Transverse colon (tissue), 4 donors: ENCODE measurements around the gene EBF3. TPM values are rescaled to one million over a fixed set of nuclear protein-coding genes. Genes with fewer than 3 reads are reported as not detected.

Experiments
- DNase-seq: peaks from one replicate; pipeline ENCODE4 v3.0.0-alpha.2; 2019
- H3K27ac ChIP-seq, 4 donors: fragments of 200-600 bp; sonication (generic); 2 replicates each; pipeline ENCODE4 v1.5.1; 2016 to 2018; ENCODE audit warnings: inconsistent platforms in 4 of 4
- H3K27me3 ChIP-seq: fragments of 200-600 bp; sonication (generic); 2 replicates; pipeline ENCODE4 v1.5.1; 2017; ENCODE audit warnings: inconsistent platforms
- H3K36me3 ChIP-seq, 4 donors: fragments of 200-600 bp; sonication (generic); 2 replicates each; pipeline ENCODE4 v1.5.1; 2017 to 2019; ENCODE audit warnings: inconsistent platforms in 4 of 4
- H3K4me1 ChIP-seq, 4 donors: fragments of 200-600 bp; sonication (generic); 2 replicates each; pipeline ENCODE4 v1.5.1; 2017 to 2020; ENCODE audit warnings: inconsistent platforms in 4 of 4
- H3K4me3 ChIP-seq, 4 donors: fragments of 200-600 bp; sonication (generic); 1 replicate in 1 of 4; 2 replicates in 3 of 4; pipeline versions ENCODE4 v1.5.1 to v1.6.1; 2017 to 2019; ENCODE audit warnings: inconsistent platforms in 4 of 4
- H3K9me3 ChIP-seq, 2 donors: fragments of 200-600 bp; sonication (generic); 2 replicates each; pipeline ENCODE4 v1.5.1; 2017 to 2019; ENCODE audit warnings: inconsistent platforms in 2 of 2
- EP300 ChIP-seq: sonication (generic); formaldehyde crosslinking; IDR thresholded peaks from one replicate; pipeline ENCODE4 v1.6.1; 2017; ENCODE audit warnings: antibody characterized with exemption, low read depth
- POLR2A ChIP-seq: fragments of 450-650 bp; IDR thresholded peaks from one replicate; pipeline ENCODE4 v1.6.1; 2016; ENCODE audit warnings: antibody characterized with exemption, mild to moderate bottlenecking, moderate library complexity
- POLR2AphosphoS5 ChIP-seq, 3 donors: sonication (generic); formaldehyde crosslinking; IDR thresholded peaks; one replicate each; pipeline ENCODE4 v1.6.1; 2016; ENCODE audit warnings: antibody characterized with exemption in 3 of 3
- whole genome bisulfite sequencing, 2 donors: methylation state at CpG; one replicate each; pipeline ENCODE4 v1.1.5; 2018; ENCODE audit warnings: low coverage in 1 of 2; 5-methylcytosine and 5-hydroxymethylcytosine counted together
- in situ Hi-C, 4 donors: fragments of 200-750 bp; cut with MboI; loops; one replicate each; pipeline versions ENCODE4 v1.15.0 to v1.15.1; 2017; ENCODE audit warnings: low sequenced_read_pairs in 3 of 4, low pct_ligation_motif_present in 1 of 4, low pct_unique_long_range_greater_than_20kb in 1 of 4
- intact Hi-C: fragments of 100-400 bp; cut with DNase I; formaldehyde crosslinking; loops from one replicate; pipeline ENCODE4 v1.15.1; 2023; ENCODE audit warnings: low total_unique reads
- total RNA-seq, 4 donors: library from RNA; depleted of rRNA; stranded (reverse); fragments of >200 nt; gene quantifications; one replicate each; pipeline ENCODE4 v1.1.0, GENCODE V29; 2016
- TF ChIP-seq, protein P1 (sequence below), 5 experiments: fragments of 200-600 bp in 3 of 5; fragments of 450-650 bp in 2 of 5; sonication (generic) in 3 of 5; IDR thresholded peaks; 1 replicate in 2 of 5; 2 replicates in 3 of 5; pipeline ENCODE4 v1.5.1; 2016 to 2017; ENCODE audit warnings: antibody characterized with exemption in 5 of 5, inconsistent platforms in 3 of 5, mild to moderate bottlenecking in 2 of 5, moderate library complexity in 1 of 5

The EBF3 gene
- total RNA-seq, 4 donors from 2014 or later, result 0.37 to 6.6 (median 1.0) TPM

DNA sequence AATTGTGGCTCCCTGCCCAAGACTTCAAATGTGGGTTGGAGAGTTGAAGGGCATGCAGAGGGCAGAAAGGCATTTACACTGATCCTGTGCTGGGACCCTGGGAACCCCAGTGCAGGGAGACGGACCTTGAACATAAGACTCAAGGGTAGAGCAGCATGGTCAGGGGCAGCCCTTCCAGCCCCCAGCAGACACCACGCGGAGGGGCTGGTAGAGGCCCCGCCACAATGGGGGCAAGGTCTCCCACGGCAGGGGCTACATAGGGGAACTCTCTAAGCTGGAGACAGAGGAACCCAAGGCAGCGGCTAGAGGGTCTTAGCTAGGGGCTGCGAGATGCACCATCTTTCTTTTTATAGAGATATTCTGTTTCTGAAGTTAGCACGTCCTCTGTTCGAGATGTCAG, 45.2 kb upstream of the EBF3 start:
- in situ Hi-C loops, result no loop called here
- Histone ChIP-seq H3K36me3 (no peaks in the 10 kb centered on the region), H3K9me3 (no peaks in the 10 kb centered on the region), H3K4me3 (no peak overlapping the region), H3K27me3 (peaks cover 12% of the 10 kb centered on the region), H3K27ac (no peak overlapping the region), H3K4me1 (no peaks in the 10 kb centered on the region)
- TF ChIP-seq, protein P1, sequence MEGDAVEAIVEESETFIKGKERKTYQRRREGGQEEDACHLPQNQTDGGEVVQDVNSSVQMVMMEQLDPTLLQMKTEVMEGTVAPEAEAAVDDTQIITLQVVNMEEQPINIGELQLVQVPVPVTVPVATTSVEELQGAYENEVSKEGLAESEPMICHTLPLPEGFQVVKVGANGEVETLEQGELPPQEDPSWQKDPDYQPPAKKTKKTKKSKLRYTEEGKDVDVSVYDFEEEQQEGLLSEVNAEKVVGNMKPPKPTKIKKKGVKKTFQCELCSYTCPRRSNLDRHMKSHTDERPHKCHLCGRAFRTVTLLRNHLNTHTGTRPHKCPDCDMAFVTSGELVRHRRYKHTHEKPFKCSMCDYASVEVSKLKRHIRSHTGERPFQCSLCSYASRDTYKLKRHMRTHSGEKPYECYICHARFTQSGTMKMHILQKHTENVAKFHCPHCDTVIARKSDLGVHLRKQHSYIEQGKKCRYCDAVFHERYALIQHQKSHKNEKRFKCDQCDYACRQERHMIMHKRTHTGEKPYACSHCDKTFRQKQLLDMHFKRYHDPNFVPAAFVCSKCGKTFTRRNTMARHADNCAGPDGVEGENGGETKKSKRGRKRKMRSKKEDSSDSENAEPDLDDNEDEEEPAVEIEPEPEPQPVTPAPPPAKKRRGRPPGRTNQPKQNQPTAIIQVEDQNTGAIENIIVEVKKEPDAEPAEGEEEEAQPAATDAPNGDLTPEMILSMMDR (IDR thresholded peaks at IDR 0.05), result no peak
- TF ChIP-seq POLR2AphosphoS5 (IDR thresholded peaks at IDR 0.05) (no peak), EP300 (no peak), POLR2A (no peak)
- WGBS, 2 donors, result 90% methylated on average over 9 of the region's 9 CpGs; no CpG with 5 or more reads in 1 of the 2 donors
- no peak for DNase-seq
- intact Hi-C loops, result no loop called here

DNA sequence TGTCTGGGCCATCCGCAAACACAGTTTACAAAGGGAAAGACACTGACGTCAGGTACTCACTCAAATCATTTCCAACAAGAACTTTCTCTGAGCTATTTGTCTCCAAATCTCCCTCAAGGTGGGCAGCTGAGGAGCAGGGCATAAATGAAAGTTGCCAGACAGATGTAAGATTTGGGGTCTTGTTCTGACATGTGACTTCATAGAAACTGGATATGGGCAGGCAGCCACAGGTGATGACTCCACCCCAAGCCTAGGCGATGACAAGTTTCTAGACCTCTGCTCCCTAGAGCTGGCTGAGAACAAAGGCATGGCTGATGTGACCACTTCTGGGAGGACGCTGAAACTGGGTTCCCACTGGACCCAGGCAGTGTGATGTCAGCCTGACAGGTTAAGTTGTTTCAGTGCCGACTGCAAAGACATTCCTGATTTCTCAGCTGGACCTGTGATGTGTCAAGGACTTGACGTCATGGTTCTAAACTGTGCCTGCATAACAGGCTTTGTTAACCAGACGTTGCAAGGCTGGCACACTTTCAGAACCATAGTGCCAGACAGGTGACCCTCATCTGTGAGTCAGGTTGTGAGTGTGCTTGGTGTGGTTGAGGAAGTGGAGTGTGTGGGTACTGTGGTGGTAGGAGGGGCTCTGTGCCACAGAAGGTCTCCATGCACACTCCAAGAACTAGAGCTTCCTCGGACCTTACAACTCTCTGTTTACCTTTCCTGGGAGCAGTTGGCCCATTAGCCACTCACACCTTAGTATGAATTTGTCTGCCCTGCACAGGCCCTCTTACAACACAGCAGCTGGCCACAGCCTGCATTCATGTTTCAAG, 39.9 kb upstream of the EBF3 start:
- intact Hi-C loops, result no loop called here
- WGBS, 2 donors, result 69 to 79% methylated on average over 2 to 8 of the region's 8 CpGs
- Histone ChIP-seq H3K27ac (no peak overlapping the region), H3K4me1 (no peaks in the 10 kb centered on the region), H3K4me3 (no peak overlapping the region), H3K36me3 (no peaks in the 10 kb centered on the region), H3K9me3 (no peaks in the 10 kb centered on the region), H3K27me3 (peaks cover 12% of the 10 kb centered on the region)
- in situ Hi-C loops, result no loop called here
- DNase-seq, result no peak
- TF ChIP-seq EP300 (no peak), POLR2AphosphoS5 (IDR thresholded peaks at IDR 0.05) (no peak), POLR2A (no peak)
- TF ChIP-seq, protein P1 (IDR thresholded peaks at IDR 0.05), result no peak

DNA sequence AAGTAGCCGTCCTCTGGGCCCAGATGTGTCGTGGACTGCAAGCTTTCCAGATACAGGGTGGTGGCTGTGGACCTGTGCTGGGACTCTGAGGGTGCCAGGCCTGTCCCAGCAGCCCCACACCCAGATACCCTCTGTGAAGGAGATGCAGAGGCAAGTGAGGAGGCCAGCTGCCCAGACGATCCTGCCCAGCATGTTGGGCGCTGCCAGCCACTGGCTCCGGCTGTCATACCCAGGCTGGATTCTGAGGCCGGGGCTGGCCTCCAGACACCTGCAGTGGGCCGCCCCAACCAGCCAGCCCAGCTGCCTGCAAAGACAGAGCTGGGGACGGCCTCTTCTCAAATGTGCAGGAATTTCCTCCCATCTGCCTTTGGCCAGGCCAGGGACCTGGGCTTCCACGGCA, 39.1 kb upstream of the EBF3 start:
- 86% methylated on average over 9 of the region's 9 CpGs; no CpG with 5 or more reads in 1 of the 2 donors for WGBS, 2 donors
- Histone ChIP-seq H3K27me3 (peaks cover 6% of the 10 kb centered on the region), H3K36me3 (no peaks in the 10 kb centered on the region), H3K27ac (no peak overlapping the region), H3K9me3 (no peaks in the 10 kb centered on the region), H3K4me1 (no peaks in the 10 kb centered on the region), H3K4me3 (no peak overlapping the region)
- TF ChIP-seq, protein P1 (IDR thresholded peaks at IDR 0.05), result no peak
- TF ChIP-seq EP300 (no peak), POLR2AphosphoS5 (IDR thresholded peaks at IDR 0.05) (no peak), POLR2A (no peak)
- DNase-seq, result no peak
- in situ Hi-C loops (no loop called here), intact Hi-C loops (no loop called here)

DNA sequence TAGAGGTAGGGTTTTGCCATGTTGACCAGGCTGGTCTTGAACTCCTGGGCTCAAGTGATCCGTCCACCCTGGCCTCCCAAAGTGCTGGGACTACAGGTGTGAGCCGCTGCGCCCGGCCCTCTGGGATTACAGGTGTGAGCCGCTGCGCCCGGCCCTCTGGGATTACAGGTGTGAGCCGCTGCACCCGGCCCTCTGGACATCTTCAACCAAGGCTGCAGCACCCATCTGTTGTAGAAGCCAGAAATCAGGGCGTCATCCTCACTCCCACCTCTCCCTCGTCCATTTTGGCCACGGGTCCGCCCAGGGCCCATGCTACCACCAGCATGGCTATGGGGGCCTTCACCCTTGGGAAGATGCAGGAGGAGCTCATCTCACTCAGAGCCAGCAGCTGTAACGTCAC, 38.5 kb upstream of the EBF3 start:
- H3K4me3 ChIP-seq, result no peak overlapping the region
- 81% methylated on average over 14 of the region's 14 CpGs; no CpG with 5 or more reads in 1 of the 2 donors for WGBS, 2 donors
- H3K36me3 ChIP-seq, result no peaks in the 10 kb centered on the region
- no peaks in the 10 kb centered on the region for H3K9me3 ChIP-seq
- in situ Hi-C loops, result no loop called here
- no peak overlapping the region for H3K27ac ChIP-seq
- DNase-seq, result no peak
- intact Hi-C loops, result no loop called here
- no peaks in the 10 kb centered on the region for H3K4me1 ChIP-seq
- TF ChIP-seq EP300, result no peak
- TF ChIP-seq, protein P1 (IDR thresholded peaks at IDR 0.05), result no peak
- TF ChIP-seq POLR2AphosphoS5 (IDR thresholded peaks at IDR 0.05), result no peak
- no peak for TF ChIP-seq POLR2A
- peaks cover 6% of the 10 kb centered on the region for H3K27me3 ChIP-seq
